ENCODE results near the gene DNAJC24. TPM values are rescaled to one million over a fixed set of nuclear protein-coding genes. Genes with fewer than 3 reads are reported as not detected.

DNAJC24 gene
- total RNA-seq, 3 donors from 2014 or later: 8.8 to 14.8 (median 11.2) TPM

- TF ChIP-seq CTCF (IDR thresholded peaks at IDR 0.05): no peak
- DNase-seq (no peak), ATAC-seq (no peak)
- Histone ChIP-seq H3K36me3 (ENCODE audit: low read depth) (no peaks in the 10 kb centered on the region), H3K4me3 (no peak overlapping the region), H3K9me3 (no peaks in the 10 kb centered on the region), H3K4me1 (ENCODE audit: low read depth) (no peaks in the 10 kb centered on the region)
- intact Hi-C loops (cut with DNase I, micrococcal nuclease): no loop called here
Observed at GRCh38 chr11:31387379-31387778, 17.7 kb downstream of the DNAJC24 start.

GRCh38 chr11:31397239-31397834, 27.7 kb downstream of the DNAJC24 start:
- Histone ChIP-seq H3K4me1 (ENCODE audit: low read depth) (no peaks in the 10 kb centered on the region), H3K4me3 (no peak overlapping the region), H3K9me3 (no peaks in the 10 kb centered on the region), H3K36me3 (ENCODE audit: low read depth) (no peaks in the 10 kb centered on the region)
- TF ChIP-seq CTCF (IDR thresholded peaks at IDR 0.05): no peak
- ATAC-seq (peak; percentile 38), DNase-seq (no peak)
- intact Hi-C loops (cut with DNase I, micrococcal nuclease): no loop called here

GRCh38 chr11:31404614-31405013, 35.0 kb downstream of the DNAJC24 start:
- Histone ChIP-seq H3K36me3 (ENCODE audit: low read depth) (no peaks in the 10 kb centered on the region), H3K4me3 (no peak overlapping the region), H3K9me3 (no peaks in the 10 kb centered on the region), H3K4me1 (ENCODE audit: low read depth) (no peaks in the 10 kb centered on the region)
- no peak for DNase-seq
- intact Hi-C loops (cut with DNase I, micrococcal nuclease): no loop called here
- TF ChIP-seq CTCF (IDR thresholded peaks at IDR 0.05): no peak
- no peak for ATAC-seq

GRCh38 chr11:31408201-31408600, 38.5 kb downstream of the DNAJC24 start:
- H3K4me3 ChIP-seq: no peak overlapping the region
- no peak for DNase-seq
- H3K9me3 ChIP-seq: no peaks in the 10 kb centered on the region
- intact Hi-C loops (cut with DNase I, micrococcal nuclease): no loop called here
- TF ChIP-seq CTCF (IDR thresholded peaks at IDR 0.05): no peak
- no peaks in the 10 kb centered on the region for H3K4me1 ChIP-seq (ENCODE audit: low read depth)
- no peak for ATAC-seq
- H3K36me3 ChIP-seq (ENCODE audit: low read depth): no peaks in the 10 kb centered on the region

GRCh38 chr11:31412946-31413345, 43.3 kb downstream of the DNAJC24 start:
- intact Hi-C loops (cut with DNase I, micrococcal nuclease): no loop called here
- H3K4me1 ChIP-seq (ENCODE audit: low read depth): no peaks in the 10 kb centered on the region
- TF ChIP-seq CTCF (IDR thresholded peaks at IDR 0.05): no peak
- H3K9me3 ChIP-seq: no peaks in the 10 kb centered on the region
- H3K36me3 ChIP-seq (ENCODE audit: low read depth): no peaks in the 10 kb centered on the region
- no peak for ATAC-seq
- DNase-seq: no peak
- H3K4me3 ChIP-seq: no peak overlapping the region

GRCh38 chr11:31414338-31414737, 44.7 kb downstream of the DNAJC24 start:
- ATAC-seq (no peak), DNase-seq (no peak)
- Histone ChIP-seq H3K4me1 (ENCODE audit: low read depth) (no peaks in the 10 kb centered on the region), H3K9me3 (no peaks in the 10 kb centered on the region), H3K36me3 (ENCODE audit: low read depth) (no peaks in the 10 kb centered on the region), H3K4me3 (no peak overlapping the region)
- no peak for TF ChIP-seq CTCF (IDR thresholded peaks at IDR 0.05)
- intact Hi-C loops (cut with DNase I, micrococcal nuclease): no loop called here

Measured in mucosa of descending colon (tissue), 3 donors.